Measurements from ENCODE around the gene REX1BD.
"Not testable (repeated sequence)": the region's sequence is repeated elsewhere in the genome, so short reads cannot be mapped to it uniquely, and the experiment has no call there.

The REX1BD gene

DNA sequence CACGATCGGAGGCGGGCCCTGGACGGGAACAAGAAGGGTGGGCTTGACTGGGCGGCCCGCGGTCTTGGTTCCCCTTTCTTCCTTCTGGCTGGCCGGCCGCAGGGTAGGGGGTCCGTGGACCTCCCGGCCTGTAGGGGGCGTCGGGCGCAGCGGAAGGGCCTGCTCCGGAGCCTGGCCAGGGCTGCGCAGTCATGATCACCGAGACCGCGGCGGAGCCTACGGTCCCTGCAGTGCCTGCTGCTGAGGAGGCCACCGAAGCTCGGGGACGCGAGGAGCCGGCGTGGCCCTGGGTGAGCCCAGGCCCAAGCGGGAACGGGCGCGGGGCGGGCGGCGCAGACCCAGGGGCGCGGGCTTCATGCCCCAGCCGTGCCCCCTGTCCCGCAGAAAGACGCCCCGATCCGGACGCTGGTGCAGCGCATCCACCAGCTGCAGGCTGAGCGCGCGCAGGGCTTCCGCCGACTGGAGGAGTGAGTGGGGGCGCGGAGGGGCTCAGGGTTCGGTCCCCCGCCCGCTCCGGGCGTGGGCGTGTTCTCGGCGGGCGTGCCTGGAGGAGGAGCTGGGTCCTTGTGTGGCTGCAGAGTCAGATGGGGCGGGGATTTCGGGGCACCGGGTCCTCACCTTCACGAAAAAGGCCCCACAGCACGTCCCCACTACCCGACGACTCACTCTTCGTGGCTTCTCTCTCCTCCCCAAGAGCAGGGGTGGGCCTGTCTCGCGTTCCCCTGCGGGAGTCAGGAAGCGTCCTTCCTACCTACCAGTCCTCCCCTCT is at the start of gene REX1BD:
TSS of gene REX1BD (plus strand) at position 188 of the 769 bp plus-strand sequence. CDS start at position 192, 4 bp downstream.
- DNase-seq (ENCODE audit: low read depth, low spot score) = peak; percentile 92

DNA sequence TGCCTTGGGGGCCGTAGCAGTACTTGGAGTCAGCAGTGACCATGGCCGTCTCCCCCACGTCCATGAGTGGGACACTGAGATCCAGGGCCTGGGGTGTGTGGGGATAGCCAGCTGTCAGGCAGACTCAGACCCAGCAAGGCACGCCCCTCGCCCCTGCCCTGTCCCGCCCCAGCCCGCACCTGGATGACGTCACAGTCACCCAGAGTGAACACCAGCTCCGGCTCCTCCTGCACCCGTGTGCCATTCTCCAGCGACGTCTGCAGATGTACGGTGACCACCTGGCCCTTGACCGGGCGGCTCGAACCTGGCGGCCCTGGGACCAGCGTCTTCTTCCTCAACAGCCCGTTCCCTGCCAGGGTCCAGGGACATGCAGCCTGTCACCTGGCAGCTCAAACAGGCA is 49.2 kb upstream of the REX1BD start:
- DNase-seq (ENCODE audit: low read depth, low spot score) = no peak

DNA sequence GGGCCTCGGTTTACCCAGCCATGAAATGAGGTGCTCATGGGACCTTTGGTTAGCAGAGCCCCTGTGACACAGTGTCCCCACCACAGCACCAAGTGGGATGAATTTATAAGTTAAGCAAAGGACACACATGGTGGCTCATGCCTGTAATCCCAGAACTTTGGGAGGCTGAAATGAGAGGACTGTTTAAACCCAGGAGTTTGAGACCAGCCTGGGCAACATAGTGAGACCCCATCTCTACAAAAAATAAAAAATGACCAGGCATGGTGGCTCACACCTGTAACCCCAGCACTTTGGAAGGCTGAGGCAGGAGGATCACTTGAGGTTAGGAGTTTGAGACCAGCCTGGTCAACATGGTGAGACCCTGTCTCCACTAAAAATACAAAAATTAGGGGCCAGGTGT is 48.4 kb upstream of the REX1BD start:
- not testable (repeated sequence) for DNase-seq (ENCODE audit: low read depth, low spot score)

DNA sequence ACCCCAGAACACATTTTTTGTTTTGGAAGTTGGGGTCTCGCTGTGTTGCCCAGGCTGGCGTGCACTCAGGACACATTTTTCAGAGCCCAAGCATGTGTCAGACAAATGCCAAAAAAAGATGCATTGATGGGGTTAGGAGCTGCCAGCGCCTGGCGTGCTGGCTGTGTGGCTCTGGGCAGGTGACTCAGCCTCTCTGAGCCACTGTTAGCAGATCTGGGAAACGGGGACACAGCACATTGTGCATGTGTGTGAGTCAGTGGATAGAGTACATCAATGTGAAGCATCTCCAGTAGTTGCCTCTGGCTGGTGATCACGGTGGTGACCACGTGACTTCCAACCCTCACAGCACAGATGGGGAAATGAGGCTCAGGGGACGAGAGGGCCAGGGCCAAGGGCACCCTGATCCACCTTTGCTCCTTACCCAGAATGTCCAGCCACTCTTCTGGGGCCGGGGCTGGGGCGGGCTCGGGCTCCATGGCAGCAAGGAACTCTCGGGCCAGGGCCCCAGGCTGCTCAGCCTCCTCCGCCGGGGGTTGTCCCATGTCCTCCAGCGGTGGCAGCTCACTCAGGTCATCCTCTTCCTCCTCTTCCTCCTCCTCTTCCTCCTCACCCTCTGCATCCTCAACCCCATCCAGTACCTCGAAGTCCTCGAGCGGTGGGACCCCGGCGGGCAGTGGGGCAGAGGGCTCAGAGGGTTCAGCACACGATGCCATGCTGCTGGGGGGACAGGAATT is 47.2 kb upstream of the REX1BD start:
- DNase-seq (ENCODE audit: low read depth, low spot score) = no peak

DNA sequence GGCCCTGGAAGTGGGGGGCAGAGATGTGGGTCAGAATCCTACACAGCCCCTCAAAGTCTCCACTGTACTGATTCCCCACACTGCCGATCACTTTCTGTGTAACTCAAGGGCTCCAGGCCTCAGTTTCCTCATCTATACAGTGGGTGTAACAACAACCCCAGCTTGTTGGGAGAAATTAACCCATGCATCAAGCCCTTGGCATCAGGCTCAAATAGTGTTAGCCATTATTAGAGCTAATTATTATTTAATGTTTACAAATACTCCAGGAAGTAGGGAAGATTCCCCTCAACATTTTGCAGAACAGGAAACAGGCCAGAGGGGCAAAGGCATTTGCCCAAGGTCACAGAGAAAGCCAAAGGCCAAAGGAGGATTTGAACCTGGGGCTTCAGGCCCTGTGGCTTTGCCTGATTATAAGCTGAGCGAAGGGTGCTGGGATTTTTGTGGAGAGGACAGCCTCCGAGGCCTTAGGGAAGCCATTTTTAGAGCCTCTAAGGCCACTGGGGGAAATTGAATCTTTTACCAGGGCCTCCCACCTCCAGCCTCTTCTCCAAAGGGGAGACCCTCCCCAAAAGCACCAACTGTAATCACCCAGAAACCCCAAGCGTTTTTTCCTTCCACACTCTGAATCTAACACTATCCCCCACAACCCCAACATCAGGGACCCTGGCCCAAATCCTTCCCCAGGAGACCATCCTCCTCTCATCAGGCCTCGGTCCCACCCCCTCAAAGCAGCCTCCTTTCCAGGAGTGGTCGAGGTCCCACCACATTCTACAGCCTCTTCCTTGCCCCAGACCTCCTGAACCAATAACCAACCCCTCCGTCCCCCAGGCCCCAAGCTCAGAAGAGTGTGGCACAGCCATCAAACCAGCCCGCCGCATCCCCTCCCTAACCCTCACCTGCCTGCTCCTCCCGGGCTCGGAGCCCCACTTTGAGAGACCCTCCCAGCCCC is 46.3 kb upstream of the REX1BD start:
- peak; percentile 21 for DNase-seq (ENCODE audit: low read depth, low spot score)

DNA sequence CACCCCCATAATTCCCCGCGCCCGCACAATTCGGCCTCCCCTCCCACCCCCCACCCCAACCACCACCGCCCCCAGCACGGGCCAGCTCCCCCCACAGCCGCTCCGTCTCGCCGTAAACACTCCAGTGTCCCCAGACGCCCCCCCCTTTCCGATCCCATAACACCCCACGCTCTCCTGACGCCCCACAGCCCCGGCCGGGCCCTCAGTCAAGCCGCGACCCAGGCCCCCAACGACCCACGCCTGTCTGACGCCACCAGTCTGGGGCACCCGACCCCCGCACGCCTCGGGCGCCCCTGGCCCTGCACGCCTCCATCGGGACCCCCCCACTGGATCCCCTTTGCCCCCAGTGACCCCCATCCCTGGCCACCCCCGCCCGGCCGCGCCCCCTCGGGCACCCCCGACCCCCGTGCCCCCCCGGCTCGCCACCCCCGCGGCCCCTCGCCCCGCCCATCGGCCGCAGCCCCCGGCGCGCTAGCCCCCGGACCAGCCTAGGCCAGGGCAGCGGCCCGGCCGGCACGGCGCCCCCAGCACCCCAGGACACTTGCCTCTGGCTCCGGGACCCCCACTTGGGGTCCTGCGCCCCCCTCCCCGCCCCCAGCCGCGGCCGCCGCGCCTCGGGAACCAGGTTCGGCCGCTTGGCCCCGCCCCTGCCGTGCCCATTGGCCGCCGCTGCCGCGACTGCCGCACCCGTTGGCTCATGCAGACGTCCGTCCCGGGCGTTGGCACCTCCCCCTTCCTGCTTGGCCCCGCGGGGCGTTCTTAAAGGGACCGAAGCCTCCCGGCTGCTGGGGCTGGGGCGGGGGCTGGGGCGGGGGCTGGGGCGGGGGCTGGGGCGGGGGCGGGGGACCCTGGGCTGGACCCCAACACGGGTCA is 45.4 kb upstream of the REX1BD start, which contains the start of gene FKBP8:
TSS of gene FKBP8 (minus strand) at position 633 of the 873 bp plus-strand sequence. CDS start 1,603 bp downstream, outside the sequence.
- DNase-seq (ENCODE audit: low read depth, low spot score) = peak; percentile 96

DNA sequence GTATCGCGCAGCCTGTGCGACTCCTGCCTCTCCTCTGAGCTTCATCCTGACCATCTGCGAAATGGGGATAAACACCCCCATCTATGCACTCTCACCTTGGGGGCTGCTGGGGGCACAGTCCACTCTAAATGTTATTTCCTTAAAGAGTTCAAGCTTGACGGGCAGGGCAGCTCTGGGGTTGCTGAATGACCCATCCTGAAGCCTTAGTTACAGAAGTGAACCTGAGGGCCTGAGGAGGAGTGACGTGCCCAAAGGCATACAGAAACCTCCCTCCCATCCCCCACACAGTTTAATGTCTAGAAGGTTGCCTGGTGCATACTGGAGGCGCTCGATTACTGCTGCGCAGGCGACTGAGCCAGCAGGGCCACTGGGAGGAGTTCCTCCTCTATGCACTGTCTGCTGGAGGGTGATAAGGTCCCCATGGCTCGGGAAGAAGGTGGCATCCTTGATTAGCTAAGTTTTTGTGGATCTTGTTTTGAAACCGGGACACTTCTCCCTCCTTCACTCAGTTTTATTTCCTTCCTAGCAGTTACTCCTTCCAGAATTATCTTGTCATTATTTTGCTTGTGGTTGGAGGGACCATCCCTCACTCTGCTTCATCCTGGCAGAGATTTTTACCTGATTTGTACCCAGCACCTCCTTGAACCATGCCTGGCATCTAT is 44.7 kb upstream of the REX1BD start:
- peak; percentile 49 for DNase-seq (ENCODE audit: low read depth, low spot score)

DNA sequence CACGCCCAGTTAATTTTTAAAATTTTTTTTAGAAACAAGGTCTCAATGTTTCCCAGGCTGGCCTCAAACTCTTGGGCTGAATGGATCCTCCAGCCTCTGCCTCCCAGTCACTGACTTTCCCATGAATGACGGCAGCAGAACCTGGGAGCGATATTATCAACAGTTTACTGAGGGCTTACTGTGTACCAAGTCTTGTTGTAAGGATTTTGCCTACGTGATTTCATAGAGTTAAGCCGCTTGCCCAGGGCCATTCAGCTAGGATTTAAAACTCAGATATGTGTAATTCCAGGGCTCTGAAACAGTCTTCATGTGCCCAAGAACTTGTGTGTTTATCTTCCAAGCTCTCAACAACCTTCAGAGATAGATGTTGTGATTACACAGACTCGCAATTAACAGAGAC is 37.0 kb upstream of the REX1BD start:
- no peak for DNase-seq (ENCODE audit: low read depth, low spot score)

DNA sequence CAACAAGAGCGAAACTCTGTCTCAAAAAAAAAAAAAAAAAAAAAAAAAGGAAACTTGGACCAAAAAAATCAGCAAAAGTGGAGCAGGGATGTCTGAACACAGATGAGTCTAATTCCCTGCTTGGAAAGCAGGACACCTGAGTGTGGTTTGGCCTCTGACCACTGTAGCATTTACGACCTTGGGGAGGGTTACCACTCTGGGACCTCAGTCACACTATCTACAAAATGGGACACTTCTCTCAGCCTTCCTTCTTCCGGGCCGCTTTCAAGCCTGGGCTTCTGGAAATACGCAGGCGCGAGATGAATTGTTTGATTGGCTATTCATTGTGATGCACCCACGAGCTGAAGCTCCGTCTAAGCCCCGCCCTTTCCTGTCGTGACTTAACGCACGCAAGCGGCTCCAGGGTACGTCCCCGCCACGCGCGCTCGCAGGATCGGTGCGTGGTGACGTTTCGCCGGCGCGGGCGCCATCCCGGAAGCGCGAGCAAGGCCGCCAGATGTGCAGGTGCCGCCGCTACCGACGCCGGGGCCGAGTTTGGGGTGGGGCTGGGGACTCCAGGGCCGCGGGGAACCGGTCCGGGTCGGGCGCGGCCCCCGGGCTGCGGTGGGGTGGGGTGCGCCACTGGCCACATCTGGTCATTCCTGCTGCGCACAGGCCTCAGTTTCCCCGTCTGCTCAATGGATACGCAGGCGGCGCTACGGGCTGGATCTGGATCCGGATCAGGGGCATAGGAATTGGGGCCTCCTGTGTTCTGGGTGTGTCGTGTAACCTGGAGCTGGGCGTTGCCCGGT is 31.0 kb upstream of the REX1BD start, which contains the start of gene KXD1:
TSS of gene KXD1 (plus strand) at position 460 of the 791 bp plus-strand sequence. CDS start 4,187 bp downstream, outside the sequence.
- peak; percentile 98 for DNase-seq (ENCODE audit: low read depth, low spot score)

DNA sequence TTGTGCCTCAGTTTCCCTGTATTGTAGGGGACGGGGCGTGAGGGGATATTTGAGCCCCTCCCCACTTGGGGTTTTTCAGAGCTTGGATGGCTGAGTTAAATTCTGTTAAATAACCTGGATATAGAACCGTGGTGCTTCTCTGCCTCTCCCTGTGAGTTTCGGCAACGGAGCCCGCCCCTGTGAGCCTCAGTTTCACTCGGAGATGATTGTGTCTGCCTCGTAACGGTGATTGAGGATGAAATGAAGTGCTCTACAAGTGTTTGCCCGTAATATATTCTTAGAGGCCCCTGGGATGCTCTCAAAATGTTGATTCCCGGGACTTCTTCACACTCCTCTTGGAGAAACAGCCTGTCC is 30.4 kb upstream of the REX1BD start:
- DNase-seq (ENCODE audit: low read depth, low spot score) = no peak

DNA sequence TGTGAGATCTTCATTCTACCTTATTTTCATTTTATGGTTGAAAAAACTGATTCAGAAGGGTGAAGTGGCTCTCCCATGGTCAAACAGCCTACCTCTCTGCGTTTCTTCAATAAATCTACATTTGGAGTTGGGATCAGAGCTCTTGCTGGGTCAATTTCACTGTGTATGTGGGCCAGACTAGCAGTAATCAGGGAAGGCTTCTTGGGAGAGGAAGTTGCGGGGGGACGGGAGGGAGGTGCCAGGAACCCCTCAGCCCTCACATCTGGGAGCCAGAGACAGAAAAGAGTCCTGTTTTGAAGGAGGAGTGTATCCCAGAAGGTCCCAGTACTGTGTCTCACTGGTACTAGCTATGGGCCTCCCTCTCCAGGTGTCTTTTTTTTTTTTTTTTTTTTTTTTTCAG is 30.0 kb upstream of the REX1BD start:
- no peak for DNase-seq (ENCODE audit: low read depth, low spot score)

DNA sequence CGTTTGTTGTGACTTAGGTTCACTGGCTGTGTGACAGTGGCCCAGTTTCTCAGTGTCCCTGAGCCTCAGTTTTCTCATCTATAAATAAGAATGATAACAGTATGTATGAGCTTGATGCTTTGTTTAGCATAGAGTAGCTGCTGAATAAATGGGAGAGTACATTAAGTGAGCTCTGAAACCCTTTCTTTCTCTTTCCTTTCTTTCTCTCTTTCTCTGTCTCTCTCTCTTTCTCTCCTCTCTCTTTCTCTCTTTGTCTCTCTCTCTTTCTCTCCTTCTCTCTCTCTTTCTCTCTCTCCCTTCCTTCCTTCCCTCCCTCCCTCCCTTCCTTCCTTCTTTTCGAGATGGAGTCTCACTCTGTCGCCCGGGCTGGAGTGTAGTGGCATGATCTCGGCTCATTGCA is 28.9 kb upstream of the REX1BD start:
- DNase-seq (ENCODE audit: low read depth, low spot score) = no peak

DNA sequence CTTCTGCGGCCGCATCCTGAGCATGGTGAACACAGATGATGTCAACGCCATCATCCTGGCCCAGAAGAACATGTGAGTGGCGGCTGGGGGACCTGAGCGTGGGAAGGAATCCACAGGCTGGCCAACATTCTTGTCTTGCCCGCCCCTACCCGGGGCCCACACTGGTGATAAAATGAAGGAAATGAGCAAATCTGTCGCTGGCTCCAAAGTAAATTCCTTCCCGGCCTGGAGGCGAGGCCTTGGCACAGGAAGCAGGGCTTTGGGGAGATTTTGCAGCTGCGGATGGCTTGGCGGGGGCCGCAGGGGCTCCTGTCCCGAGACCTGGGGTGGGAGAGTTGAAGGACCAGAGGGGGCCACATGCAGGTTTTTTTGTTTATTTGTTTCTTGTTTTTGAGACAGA is 26.5 kb upstream of the REX1BD start:
- peak; percentile 24 for DNase-seq (ENCODE audit: low read depth, low spot score)

DNA sequence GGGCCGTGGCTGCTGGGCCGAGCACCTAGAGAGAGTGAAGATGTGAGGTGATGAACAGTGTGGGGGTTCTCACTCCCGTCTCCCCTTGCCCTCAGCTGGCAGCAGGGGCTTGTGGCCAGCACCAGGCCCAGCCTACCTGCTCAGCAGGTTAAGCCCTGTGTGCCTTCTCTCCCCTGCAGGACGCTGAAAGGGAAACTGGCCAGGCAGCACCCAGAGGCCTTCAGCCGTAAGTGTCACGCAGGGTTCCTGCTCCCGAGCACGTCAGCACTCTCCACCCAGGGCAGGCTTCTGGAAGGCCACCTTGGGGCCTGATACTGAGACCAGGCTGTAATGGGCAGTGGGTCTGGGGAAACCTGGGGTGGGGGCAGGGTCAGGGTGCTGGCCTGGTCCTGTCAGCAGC is 21.6 kb upstream of the REX1BD start:
- DNase-seq (ENCODE audit: low read depth, low spot score) = no peak

DNA sequence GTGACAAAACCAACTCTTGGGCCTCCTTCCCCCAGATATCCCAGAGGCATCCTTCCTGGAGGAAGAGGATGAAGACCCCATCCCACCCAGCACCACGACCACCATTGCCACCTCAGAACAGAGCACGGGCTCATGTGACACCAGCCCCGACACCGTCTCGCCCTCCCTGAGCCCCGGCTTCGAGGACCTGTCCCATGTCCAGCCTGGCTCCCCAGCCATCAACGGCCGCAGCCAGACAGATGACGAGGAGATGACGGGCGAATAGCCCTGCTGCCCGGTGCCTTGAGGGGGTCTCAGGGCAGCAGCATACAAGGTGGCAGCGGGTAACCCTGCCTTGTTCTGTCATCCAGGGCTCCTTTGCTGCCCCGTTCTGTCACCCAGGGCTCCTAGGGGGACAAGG is 20.2 kb upstream of the REX1BD start:
- DNase-seq (ENCODE audit: low read depth, low spot score) = no peak

DNA sequence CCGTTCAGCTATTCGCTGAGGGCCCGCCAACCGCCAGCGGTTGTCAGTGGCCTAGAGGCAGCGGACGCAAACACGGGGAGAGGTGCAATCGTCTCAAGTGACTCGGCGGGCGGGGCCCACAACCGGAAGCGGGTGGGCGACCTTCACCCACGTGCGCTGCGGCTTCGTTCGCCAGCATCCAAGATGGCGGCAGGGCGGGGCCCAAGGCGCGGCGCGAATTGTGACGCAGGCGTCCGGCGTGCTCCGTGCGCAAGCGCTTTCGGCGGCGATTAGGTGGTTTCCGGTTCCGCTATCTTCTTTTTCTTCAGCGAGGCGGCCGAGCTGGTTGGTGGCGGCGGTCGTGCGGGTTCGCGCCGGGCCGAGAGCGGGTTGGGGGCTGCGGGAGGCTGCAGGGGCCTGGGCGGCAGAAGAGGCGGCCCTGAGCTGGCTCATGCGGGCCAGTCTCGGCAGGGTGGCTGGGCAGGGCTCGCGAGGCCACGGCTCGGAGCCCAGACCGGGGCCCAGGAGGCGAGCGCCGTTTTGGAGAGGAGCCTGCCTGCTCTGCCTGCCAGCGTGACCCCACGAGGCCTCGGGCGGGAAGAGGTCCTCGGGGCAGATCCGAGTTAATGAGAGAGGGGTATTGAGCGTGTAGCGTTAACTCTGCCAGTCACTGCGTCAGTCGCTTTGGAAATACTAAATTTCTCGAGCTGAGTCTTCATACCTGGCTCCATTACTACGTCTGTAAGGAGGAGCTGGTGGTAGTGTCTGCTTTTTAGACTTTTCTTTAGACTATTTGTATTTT is 16.8 kb upstream of the REX1BD start, which contains the start of gene UBA52:
TSS of gene UBA52 (plus strand) at position 294 of the 781 bp plus-strand sequence. CDS start 1,444 bp downstream, outside the sequence.
- peak; percentile 99 for DNase-seq (ENCODE audit: low read depth, low spot score)

DNA sequence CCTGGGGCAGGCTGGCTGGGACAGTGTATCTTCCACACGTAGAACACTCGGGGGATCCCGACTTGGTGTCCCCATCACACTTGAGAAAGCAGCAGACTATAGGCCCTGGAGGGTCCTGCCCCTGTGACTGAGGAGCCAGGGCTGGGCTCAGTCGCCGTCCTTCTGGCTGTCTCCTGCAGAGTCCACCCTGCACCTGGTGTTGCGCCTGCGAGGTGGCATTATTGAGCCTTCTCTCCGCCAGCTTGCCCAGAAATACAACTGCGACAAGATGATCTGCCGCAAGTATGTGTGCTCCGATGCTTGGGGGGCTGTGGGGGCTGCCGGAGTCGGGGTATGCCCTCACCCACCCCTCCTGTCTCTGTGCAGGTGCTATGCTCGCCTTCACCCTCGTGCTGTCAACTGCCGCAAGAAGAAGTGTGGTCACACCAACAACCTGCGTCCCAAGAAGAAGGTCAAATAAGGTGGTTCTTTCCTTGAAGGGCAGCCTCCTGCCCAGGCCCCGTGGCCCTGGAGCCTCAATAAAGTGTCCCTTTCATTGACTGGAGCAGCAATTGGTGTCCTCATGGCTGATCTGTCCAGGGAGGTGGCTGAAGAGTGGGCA is 13.8 kb upstream of the REX1BD start:
- DNase-seq (ENCODE audit: low read depth, low spot score) = no peak

DNA sequence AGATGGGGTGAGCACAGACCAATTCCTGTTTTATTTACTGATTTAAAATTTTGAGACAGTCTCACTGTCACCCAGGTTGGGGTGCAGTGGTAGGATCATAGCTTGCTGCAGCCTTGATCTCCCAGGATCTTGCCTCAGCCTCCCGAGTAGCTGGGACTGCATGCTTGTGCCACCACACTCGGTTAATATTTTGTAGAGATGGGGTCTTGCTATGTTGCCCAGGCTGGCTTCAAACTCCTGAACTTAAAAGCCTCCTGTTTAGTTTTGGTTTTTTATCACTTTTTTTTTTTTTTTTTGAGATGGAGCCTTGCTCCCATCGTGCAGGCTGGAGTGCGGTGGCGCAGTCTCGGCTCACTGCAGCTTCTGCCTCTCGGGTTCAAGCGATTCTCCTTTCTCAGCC is 12.2 kb upstream of the REX1BD start:
- no peak for DNase-seq (ENCODE audit: low read depth, low spot score)
